ENCODE data around the gene TPM4.

TPM4 gene

DNA sequence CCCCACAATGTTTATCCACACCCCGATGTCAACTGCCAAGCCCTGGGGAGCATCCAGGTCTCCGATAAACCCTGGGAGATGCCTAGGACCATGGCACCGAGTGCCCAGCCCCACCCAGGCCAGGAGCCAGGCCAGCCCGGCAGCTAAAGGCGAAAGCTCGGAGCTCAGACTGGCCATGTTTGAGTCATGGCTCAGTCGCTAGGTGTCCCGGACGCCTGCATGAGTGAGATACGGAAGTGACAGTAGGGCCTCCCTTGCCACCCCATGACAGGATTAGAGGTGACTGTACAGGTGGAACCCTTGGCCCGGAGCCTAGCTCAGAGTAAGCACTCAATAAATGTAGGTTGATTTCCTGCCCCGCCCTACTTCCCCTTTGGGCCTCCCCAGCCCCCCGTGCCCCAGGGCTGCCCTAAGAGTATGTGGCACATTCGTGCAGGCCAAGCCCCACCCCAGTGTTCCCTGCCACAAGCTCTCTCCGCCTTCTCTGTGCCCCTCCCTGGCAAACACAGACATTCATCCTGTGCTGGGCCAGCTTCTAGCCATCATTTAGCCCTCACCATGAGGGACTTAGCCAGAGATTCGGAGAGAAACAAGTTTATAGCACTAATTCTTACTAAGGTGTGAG, 5.8 kb upstream of the TPM4 start:
- no peak overlapping the region for H3K4me3 Mint-ChIP-seq
- peaks cover 14 to 18% of the 10 kb centered on the region in 2 donors for H3K4me1 Mint-ChIP-seq (ENCODE audit: low read depth in 2 of 2)

DNA sequence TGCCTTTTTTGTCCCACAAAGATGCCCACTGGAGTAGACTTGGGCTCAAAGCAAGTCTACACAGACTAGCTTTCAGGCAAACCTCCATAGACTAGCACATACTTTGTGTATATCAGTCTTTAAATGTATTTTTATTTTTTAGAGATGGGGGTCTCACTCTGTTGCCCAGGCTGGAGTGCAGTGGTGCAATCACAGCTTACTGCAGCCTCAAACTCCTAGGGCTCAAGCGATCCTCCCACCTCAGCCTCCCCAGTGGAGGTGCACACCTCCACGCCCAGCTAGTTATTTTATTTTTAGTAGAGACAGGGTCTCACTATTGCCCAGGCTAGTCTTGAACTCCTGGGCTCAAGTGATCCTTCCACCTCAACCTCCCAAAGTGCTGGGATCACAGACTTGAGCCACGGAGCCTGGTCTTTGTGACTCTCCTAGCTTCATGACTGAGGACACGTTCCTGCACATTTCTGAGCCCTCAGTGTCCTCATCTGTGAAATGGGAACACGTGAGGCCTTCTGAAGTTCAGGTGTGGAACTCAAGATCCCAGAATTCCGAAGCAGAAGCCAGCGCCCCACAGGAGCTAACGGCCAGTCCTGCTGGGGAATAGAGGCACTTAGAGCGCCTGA, 5.1 kb upstream of the TPM4 start:
- no peak for DNase-seq
- Mint-ChIP-seq H3K27ac (no peak overlapping the region), H3K27me3 (no peaks in the 10 kb centered on the region), H3K36me3 (ENCODE audit: insufficient read depth) (no peaks in the 10 kb centered on the region), H3K9me3 (no peaks in the 10 kb centered on the region), H3K4me1 (ENCODE audit: low read depth in 2 of 2) (peaks cover 14 to 23% of the 10 kb centered on the region in 2 donors), H3K4me3 (no peak overlapping the region)
- ATAC-seq (replicated peaks): no peak

More for the DNA sequence above, 5.8 kb upstream of the TPM4 start:
- Mint-ChIP-seq H3K36me3 (ENCODE audit: insufficient read depth) (no peaks in the 10 kb centered on the region), H3K27me3 (no peaks in the 10 kb centered on the region), H3K9me3 (no peaks in the 10 kb centered on the region), H3K27ac (no peak overlapping the region)
- ATAC-seq (replicated peaks) (peak; percentile 95), DNase-seq (peak; percentile 75 to 82 (median 79))

DNA sequence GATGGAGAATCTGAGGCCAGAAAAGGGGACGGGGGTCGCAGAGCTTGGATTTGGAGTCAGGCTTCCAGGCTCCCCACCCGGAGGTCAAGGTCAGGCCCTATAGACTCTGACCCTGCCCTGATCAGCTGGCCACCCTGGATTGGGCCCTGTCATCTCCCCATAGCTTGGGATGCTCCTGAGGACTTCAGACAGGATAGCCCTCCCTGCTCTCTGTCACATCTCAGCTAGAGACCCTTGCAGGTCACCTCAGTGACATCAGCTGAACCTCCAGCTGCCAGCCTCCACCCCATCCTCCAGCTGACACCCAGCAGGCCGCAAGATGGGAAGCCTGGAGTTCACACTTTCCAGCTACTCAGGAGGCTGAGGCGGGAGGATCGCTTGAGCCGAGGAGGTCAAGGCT, 2.8 kb upstream of the TPM4 start:
- Mint-ChIP-seq H3K36me3 (ENCODE audit: insufficient read depth) (peaks cover 20% of the 10 kb centered on the region), H3K27ac (peak overlapping the region; percentile 92 to 96), H3K4me3 (no peak overlapping the region), H3K9me3 (no peaks in the 10 kb centered on the region), H3K4me1 (ENCODE audit: low read depth in 2 of 2) (peaks cover 16 to 30% of the 10 kb centered on the region in 2 donors), H3K27me3 (no peaks in the 10 kb centered on the region)
- ATAC-seq (replicated peaks) (no peak), DNase-seq (no peak)

GRCh38 chr19:16073988-16074387, 2.3 kb upstream of the TPM4 start:
- no peaks in the 10 kb centered on the region for H3K9me3 Mint-ChIP-seq
- peaks cover 19 to 32% of the 10 kb centered on the region in 2 donors for H3K4me1 Mint-ChIP-seq (ENCODE audit: low read depth in 2 of 2)
- DNase-seq (no peak), ATAC-seq (replicated peaks) (no peak)
- H3K27me3 Mint-ChIP-seq: no peaks in the 10 kb centered on the region
- H3K27ac Mint-ChIP-seq: peak overlapping the region; percentile 92 to 96
- peaks cover 25% of the 10 kb centered on the region for H3K36me3 Mint-ChIP-seq (ENCODE audit: insufficient read depth)
- no peak overlapping the region for H3K4me3 Mint-ChIP-seq

DNA sequence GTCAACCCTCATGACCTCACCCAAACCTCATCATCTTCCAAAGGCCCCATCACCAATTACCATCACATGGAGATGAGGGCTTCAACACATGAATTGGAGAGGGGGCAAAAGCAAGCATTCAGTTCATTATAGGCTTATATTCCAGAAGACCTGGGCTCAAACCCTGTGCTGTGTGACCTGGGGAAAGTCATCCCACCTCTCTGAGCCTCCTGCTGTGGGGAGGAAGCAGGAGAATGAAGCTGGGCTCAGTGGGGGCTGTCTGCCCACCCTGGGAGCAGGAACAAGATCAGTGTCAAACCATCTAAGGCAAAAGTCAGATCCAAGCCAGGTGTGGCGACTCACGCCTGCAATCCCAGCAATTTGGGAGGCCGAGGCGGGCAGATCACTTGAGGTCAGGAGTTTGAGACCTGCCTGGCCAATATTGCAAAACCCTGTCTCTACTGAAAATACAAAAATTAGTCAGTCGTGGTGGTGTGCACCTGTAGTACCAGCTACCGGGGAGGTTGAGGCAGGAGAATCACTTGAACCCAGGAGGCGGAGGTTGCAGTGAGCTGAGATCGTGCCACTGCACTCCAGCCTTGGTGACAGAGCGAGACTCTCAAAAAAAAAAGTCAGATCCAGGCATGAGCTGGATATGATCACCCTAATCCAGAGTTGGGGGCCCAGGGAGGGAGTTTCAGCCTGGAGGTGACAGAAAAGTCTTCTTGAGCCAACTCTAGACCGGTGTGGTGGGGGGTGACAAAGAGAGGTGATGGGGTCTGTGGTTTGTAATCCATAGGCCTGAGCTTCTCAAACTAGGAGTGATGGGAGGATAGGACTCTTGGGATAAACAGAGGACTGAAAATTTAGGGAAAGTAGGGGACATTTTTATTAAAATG, 1.6 kb upstream of the TPM4 start:
- peak overlapping the region; percentile 92 to 96 for H3K27ac Mint-ChIP-seq
- peaks cover 32% of the 10 kb centered on the region for H3K36me3 Mint-ChIP-seq (ENCODE audit: insufficient read depth)
- H3K4me1 Mint-ChIP-seq (ENCODE audit: low read depth in 2 of 2): peaks cover 24 to 38% of the 10 kb centered on the region in 2 donors
- no peak for ATAC-seq (replicated peaks)
- no peaks in the 10 kb centered on the region for H3K9me3 Mint-ChIP-seq
- no peaks in the 10 kb centered on the region for H3K27me3 Mint-ChIP-seq
- peak overlapping the region; percentile 82 to 96 for H3K4me3 Mint-ChIP-seq
- DNase-seq: no peak

- Mint-ChIP-seq H3K27ac (peak overlapping the region; percentile 92 to 96), H3K4me3 (peak overlapping the region; percentile 82 to 96), H3K36me3 (ENCODE audit: insufficient read depth) (peaks cover 41% of the 10 kb centered on the region), H3K4me1 (ENCODE audit: low read depth in 2 of 2) (peaks cover 31 to 40% of the 10 kb centered on the region in 2 donors), H3K9me3 (no peaks in the 10 kb centered on the region), H3K27me3 (no peaks in the 10 kb centered on the region)
- no peak for ATAC-seq (replicated peaks)
- DNase-seq: no peak
Measured at GRCh38 chr19:16075430-16076153, 703 bp upstream of the TPM4 start.

- Mint-ChIP-seq H3K27ac (peak overlapping the region; percentile 89 to 96), H3K9me3 (no peaks in the 10 kb centered on the region), H3K4me1 (ENCODE audit: low read depth in 2 of 2) (peaks cover 40 to 48% of the 10 kb centered on the region in 2 donors), H3K4me3 (peak overlapping the region; percentile 82 to 96), H3K36me3 (ENCODE audit: insufficient read depth) (peaks cover 56% of the 10 kb centered on the region), H3K27me3 (no peaks in the 10 kb centered on the region)
- DNase-seq (no peak), ATAC-seq (replicated peaks) (no peak)
Measured at GRCh38 chr19:16076958-16077611, 790 bp downstream of the TPM4 start.

DNA sequence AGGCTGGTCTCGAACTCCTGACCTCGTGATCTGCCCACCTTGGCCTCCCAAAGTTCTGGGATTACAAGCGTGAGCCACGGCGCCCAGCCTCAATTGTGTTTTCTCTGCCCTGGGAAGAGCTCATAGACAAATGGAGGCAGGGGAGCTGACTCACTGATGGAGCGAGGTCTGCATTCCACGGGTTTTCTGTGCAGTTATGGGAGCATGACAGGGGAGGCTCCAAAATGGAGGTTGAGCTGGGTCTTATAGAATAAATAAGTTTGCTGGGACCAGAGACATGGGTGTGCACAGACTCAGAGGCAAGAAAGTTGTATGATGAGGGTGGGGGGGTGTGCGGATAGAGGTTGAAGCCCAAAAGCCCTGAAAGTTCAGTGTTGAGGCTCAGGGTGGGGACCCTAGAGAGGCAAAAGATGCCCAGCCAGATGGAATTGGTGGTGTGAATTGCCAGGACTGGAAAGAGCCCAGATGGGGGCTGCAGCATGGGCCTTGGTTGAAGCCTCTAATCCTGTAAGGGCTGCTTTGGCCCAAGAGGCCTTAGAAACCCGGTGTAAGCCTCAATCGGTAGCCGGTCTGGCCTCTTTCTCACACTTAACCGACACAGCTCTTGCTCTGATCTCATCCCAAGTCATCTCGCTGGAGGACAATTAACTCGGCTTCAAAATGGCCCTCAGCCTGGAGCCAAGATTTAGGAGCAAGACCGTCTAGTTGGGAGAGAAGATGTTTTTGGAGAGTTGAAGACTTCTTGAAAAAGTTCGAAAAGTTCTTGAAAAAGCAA, 1.9 kb downstream of the TPM4 start:
- Mint-ChIP-seq H3K4me3 (peak overlapping the region; percentile 82 to 96), H3K9me3 (no peaks in the 10 kb centered on the region), H3K4me1 (ENCODE audit: low read depth in 2 of 2) (peaks cover 40 to 48% of the 10 kb centered on the region in 2 donors), H3K27me3 (no peaks in the 10 kb centered on the region), H3K27ac (peak overlapping the region; percentile 89 to 96), H3K36me3 (ENCODE audit: insufficient read depth) (peaks cover 67% of the 10 kb centered on the region)
- ATAC-seq (replicated peaks) (no peak), DNase-seq (peak in 1 of 3 experiments; percentile 21)

GRCh38 chr19:16078759-16079707, 2.7 kb downstream of the TPM4 start:
- Mint-ChIP-seq H3K9me3 (no peaks in the 10 kb centered on the region), H3K27ac (peak overlapping the region; percentile 89 to 96), H3K4me1 (ENCODE audit: low read depth in 2 of 2) (peaks cover 35 to 50% of the 10 kb centered on the region in 2 donors), H3K27me3 (no peaks in the 10 kb centered on the region), H3K4me3 (peak overlapping the region; percentile 82 to 96), H3K36me3 (ENCODE audit: insufficient read depth) (peaks cover 75% of the 10 kb centered on the region)
- ATAC-seq (replicated peaks) (peak; percentile 71), DNase-seq (peak; percentile 55 to 61 (median 59))

GRCh38 chr19:16084067-16084685, 7.9 kb downstream of the TPM4 start:
- H3K4me1 Mint-ChIP-seq (ENCODE audit: low read depth in 2 of 2): peaks cover 34 to 45% of the 10 kb centered on the region in 2 donors
- peaks cover 100% of the 10 kb centered on the region for H3K36me3 Mint-ChIP-seq (ENCODE audit: insufficient read depth)
- peak overlapping the region in 1 of 2 donors; percentile 15 for H3K4me3 Mint-ChIP-seq
- H3K9me3 Mint-ChIP-seq: no peaks in the 10 kb centered on the region
- H3K27ac Mint-ChIP-seq: no peak overlapping the region
- no peak for DNase-seq
- H3K27me3 Mint-ChIP-seq: no peaks in the 10 kb centered on the region
- ATAC-seq (replicated peaks): no peak

GRCh38 chr19:16085115-16085514, 8.8 kb downstream of the TPM4 start:
- peaks cover 100% of the 10 kb centered on the region for H3K36me3 Mint-ChIP-seq (ENCODE audit: insufficient read depth)
- no peak for ATAC-seq (replicated peaks)
- H3K27me3 Mint-ChIP-seq: no peaks in the 10 kb centered on the region
- H3K9me3 Mint-ChIP-seq: no peaks in the 10 kb centered on the region
- peak overlapping the region; percentile 77 to 83 for H3K4me3 Mint-ChIP-seq
- H3K27ac Mint-ChIP-seq: peak overlapping the region in 1 of 2 donors; percentile 91
- no peak for DNase-seq
- H3K4me1 Mint-ChIP-seq (ENCODE audit: low read depth in 2 of 2): peaks cover 30 to 39% of the 10 kb centered on the region in 2 donors
